Umbilical cord (tissue), 2 donors: Measurements from ENCODE around the gene CAMKK2. TPM values are rescaled to one million over a fixed set of nuclear protein-coding genes. Genes with fewer than 3 reads are reported as not detected.

Experiments used
- DNase-seq: peaks from one replicate; pipeline ENCODE4 v3.0.0-alpha.2; 2015; ENCODE audit warnings: low spot score
- total RNA-seq: library from RNA; depleted of rRNA; stranded (reverse); fragments of >200 nt; gene quantifications from one replicate; pipeline ENCODE4 v1.2.3, GENCODE V29; 2014; ENCODE audit warnings: low replicate concordance; ENCODE audit not compliant: insufficient read depth

CAMKK2 gene
- total RNA-seq, 1 donor from 2014 or later: 16.9 TPM

GRCh38 chr12:121198949-121199348 is 97.6 kb downstream of the CAMKK2 start:
- no peak for DNase-seq

- peak; percentile 44 for DNase-seq
Measured at GRCh38 chr12:121196902-121197301, 99.6 kb downstream of the CAMKK2 start.

- no peak for DNase-seq
Measured at GRCh38 chr12:121191151-121191550, 105.4 kb downstream of the CAMKK2 start.

- DNase-seq: peak; percentile 59
Measured at GRCh38 chr12:121190523-121191031, 105.9 kb downstream of the CAMKK2 start.

DNA sequence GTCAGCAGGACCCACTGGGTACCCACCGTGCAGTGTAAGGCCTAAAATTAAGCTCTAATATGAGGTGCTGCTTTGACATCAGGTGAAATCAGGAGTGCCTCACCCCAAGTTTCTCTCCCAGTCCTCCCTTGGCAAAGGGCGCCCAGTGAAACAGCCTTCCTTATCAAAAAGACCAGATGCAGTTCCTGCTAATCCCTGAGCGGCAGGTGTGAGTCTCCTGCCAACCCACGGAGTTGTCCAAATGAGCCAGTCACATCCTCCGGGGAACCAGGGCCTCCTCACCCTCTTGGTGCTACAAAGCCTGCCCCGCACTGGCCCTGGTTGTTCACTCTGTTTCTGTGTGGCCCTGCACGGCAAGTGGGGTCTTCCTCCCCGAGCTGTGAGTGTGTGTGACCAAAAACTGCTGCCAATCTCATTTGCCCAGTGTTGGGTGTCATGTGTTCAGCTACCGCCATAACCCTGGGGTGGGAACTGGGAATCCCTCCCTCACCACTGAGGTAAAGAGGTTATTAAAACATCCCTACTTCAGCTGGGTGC is 106.8 kb downstream of the CAMKK2 start:
- no peak for DNase-seq

DNA sequence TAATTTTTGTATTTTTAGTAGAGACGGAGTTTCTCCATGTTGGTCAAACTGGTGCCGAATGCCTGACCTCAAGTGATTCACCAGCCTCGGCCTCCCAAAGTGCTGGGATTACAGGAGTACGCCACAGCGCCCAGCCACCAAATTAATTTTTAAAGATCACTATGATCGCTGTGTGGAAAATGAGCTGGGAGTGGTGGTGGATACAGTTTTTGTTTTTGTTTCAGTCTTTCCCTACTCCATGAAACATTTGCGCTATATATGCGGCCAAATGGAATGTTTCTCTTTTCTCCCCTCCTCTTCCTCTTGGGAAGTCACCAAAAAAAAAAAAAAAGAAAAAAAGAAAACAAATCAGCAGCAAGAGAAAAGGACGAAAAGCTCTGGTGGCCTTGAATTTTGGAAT is 107.4 kb downstream of the CAMKK2 start:
- DNase-seq: no peak

DNA sequence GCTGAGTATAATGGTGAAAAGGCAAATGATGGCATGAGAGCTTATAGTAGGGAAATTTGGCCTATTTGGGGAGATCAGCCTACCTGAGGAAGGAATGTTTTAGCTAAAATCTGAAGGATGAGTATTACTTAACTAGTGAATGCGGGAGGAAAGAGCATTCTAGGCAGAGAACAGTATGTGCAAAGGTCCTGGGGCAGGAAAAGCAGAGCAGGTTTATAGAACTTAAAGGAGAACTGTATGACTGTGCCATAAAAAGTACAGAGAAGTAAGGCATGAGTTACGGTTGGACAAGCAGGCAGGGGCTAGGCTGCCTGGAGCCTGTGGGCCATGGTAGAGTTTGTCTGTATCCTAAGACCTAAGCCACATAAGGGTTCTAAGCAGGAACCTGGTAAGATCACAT is 108.3 kb downstream of the CAMKK2 start:
- DNase-seq: no peak

Other genes with a start within 250 kb of the CAMKK2 start
- 5.3 TPM for gene P2RX7, start 163.8 kb downstream of the CAMKK2 start, total RNA-seq
- gene P2RX4, start 86.6 kb downstream of the CAMKK2 start, total RNA-seq: 36.1 TPM
- 139 TPM for gene ANAPC5, start 55.7 kb upstream of the CAMKK2 start, total RNA-seq
- 39.2 TPM for gene RNF34, start 103.4 kb upstream of the CAMKK2 start, total RNA-seq